Measurements from ENCODE around the gene NOS2.

NOS2 gene

DNA sequence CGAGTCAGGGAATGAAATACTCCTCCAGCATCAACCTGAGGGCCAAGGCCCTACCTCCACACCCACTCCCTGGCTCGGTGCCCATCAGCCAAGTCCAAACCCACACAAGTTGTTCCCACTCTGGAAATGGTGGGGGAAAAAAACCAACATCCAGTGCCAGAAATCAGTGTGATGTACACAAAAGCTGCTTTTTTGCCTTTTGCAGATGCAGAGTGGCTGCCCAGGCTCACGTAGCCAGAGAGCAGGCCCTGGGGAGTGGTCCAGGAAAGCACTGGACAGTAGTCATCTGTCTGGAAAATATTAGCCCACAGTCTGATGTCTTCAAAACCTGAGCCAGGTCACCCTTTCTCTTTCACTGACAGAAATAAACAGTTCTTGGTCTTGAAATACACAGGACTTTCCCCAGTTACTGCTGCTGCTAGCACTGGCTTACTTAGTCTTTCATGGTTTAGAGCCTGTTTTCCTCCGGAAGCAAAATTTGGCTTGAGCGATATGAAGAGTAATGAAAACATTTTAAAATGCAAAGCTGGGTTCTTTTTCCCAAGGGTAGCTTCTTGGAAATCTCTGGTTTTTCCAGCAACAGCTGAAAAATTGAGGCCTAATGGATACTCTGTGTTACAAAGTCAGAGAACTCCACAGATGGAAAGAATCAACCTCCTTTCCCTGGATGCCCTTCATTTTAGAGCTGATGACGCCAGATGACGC, 18.2 kb upstream of the NOS2 start:
- peaks cover 8% of the 10 kb centered on the region for H3K36me3 Mint-ChIP-seq (ENCODE audit: low read depth)
- H3K27me3 Mint-ChIP-seq (ENCODE audit: low read depth), result no peaks in the 10 kb centered on the region
- TF ChIP-seq, protein P1, sequence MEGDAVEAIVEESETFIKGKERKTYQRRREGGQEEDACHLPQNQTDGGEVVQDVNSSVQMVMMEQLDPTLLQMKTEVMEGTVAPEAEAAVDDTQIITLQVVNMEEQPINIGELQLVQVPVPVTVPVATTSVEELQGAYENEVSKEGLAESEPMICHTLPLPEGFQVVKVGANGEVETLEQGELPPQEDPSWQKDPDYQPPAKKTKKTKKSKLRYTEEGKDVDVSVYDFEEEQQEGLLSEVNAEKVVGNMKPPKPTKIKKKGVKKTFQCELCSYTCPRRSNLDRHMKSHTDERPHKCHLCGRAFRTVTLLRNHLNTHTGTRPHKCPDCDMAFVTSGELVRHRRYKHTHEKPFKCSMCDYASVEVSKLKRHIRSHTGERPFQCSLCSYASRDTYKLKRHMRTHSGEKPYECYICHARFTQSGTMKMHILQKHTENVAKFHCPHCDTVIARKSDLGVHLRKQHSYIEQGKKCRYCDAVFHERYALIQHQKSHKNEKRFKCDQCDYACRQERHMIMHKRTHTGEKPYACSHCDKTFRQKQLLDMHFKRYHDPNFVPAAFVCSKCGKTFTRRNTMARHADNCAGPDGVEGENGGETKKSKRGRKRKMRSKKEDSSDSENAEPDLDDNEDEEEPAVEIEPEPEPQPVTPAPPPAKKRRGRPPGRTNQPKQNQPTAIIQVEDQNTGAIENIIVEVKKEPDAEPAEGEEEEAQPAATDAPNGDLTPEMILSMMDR (IDR thresholded peaks at IDR 0.05; ENCODE audit: unreplicated experiment in 3 of 3), result no peak
- no peak overlapping the region for H3K4me3 Mint-ChIP-seq
- H3K4me1 Mint-ChIP-seq, result peaks cover 22% of the 10 kb centered on the region
- peak overlapping the region in 2 of 3 experiments; percentile 46 to 68 for H3K27ac Mint-ChIP-seq
- peaks cover 18% of the 10 kb centered on the region for H3K9me3 Mint-ChIP-seq

DNA sequence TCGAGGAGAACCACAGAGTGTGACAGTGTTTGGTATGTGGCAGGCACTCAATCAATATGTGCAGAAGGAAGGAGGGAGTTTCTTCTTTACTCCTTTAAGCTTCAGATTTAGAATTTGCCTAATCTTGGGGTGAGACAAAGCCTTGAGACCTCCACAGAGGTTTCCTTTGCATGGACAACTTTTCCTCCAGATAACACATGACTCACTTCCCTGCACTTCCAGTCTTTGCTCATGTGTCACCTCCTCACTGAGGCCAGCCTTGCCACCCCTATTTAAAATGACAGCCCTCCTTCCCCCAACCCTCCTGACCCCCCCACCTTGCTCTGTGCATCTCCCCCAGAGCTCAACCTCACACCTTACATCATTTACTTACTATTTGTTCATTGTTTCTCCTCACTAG, 17.4 kb upstream of the NOS2 start:
- peaks cover 18% of the 10 kb centered on the region for H3K9me3 Mint-ChIP-seq
- TF ChIP-seq, protein P1 (IDR thresholded peaks at IDR 0.05; ENCODE audit: unreplicated experiment in 3 of 3), result no peak
- H3K27ac Mint-ChIP-seq, result peak overlapping the region in 2 of 3 experiments; percentile 46 to 68
- peaks cover 22% of the 10 kb centered on the region for H3K4me1 Mint-ChIP-seq
- no peak overlapping the region for H3K4me3 Mint-ChIP-seq
- H3K36me3 Mint-ChIP-seq (ENCODE audit: low read depth), result peaks cover 8% of the 10 kb centered on the region
- no peaks in the 10 kb centered on the region for H3K27me3 Mint-ChIP-seq (ENCODE audit: low read depth)

DNA sequence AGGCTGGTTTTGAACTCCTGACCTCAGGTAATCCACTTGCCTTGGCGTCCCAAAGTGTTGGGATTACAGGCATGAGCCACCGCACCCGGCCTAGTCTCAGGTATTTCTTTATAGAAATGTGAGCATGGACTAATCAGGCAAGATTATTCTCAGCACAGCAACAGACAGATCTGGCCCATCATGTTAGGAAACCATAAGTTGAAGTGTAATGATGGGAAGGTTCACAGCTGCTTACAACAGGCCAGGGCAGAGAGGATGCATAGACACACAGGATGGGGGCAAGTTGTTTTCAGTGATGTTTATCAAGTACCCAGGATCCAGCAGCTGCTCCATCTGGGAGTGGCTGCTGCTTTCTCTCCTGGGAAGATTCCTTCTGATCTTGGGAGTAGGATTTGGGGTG, 16.6 kb upstream of the NOS2 start:
- Mint-ChIP-seq H3K36me3 (ENCODE audit: low read depth) (peaks cover 8% of the 10 kb centered on the region), H3K4me3 (no peak overlapping the region), H3K9me3 (peaks cover 12% of the 10 kb centered on the region), H3K4me1 (peaks cover 22% of the 10 kb centered on the region), H3K27me3 (ENCODE audit: low read depth) (peaks cover under 1% of the 10 kb centered on the region), H3K27ac (no peak overlapping the region)
- TF ChIP-seq, protein P1 (IDR thresholded peaks at IDR 0.05; ENCODE audit: unreplicated experiment in 3 of 3), result no peak

DNA sequence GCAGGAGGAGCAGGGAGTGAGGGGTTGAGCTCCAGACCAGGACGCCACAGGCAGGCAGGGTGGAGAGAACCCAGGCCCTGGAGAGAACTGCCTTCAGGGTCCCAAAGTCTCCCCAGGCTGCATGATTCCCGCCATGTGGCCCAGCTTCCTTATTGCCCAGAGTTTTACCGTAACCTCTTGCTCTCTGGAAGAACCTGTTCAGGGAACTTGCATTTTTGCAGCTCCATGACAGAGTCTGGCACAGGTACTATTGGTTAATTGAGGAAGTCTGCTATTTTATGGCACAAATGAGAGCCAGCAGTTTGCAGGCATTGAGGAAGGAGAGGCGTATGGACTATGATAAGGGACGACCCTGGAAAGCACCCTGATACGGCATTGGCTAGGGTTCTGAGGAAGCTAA, 11.6 kb upstream of the NOS2 start:
- Mint-ChIP-seq H3K9me3 (peaks cover 4% of the 10 kb centered on the region), H3K4me1 (peaks cover 7% of the 10 kb centered on the region), H3K4me3 (no peak overlapping the region), H3K27ac (no peak overlapping the region), H3K36me3 (ENCODE audit: low read depth) (no peaks in the 10 kb centered on the region), H3K27me3 (ENCODE audit: low read depth) (peaks cover 5% of the 10 kb centered on the region)
- TF ChIP-seq, protein P1 (IDR thresholded peaks at IDR 0.05; ENCODE audit: unreplicated experiment in 3 of 3), result no peak

DNA sequence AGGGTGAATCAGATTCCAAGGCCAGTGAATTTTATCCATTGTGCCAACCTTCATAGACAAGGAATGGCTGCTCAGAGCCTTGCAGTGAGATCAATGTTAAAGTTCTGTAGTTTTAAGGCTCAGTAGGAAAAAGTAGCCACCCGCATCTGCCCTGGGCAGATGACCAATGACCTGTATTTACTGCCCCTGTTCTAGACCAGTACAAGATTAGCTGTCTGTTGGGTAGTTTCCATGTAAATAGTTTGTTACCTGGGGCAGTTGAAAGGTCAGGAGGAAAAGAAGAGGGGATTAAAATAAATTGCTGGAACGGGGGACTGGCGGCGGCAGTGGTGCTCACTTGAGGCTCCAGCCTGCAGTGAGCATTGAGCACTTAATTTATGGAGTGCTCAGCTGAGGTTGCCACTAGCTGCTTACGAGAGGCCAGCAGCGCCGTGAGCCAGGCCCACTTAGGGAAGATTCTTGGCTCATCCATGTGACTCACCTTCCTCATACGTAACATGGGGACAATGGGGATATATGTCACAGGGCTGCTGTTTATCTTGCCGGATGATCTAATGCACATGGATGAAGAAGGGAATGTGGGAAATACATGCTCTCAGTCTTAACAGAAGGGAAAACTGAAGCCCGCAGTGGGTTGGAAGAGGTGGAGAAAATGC, 10.7 kb upstream of the NOS2 start:
- Mint-ChIP-seq H3K27ac (peak overlapping the region in 1 of 3 experiments; percentile 30), H3K9me3 (peaks cover 4% of the 10 kb centered on the region), H3K4me3 (no peak overlapping the region), H3K36me3 (ENCODE audit: low read depth) (no peaks in the 10 kb centered on the region), H3K4me1 (peaks cover 6% of the 10 kb centered on the region), H3K27me3 (ENCODE audit: low read depth) (peaks cover 7% of the 10 kb centered on the region)
- TF ChIP-seq, protein P1 (IDR thresholded peaks at IDR 0.05; ENCODE audit: unreplicated experiment in 3 of 3), result no peak

Data from nephron (organoid).